GM23248 (cell line): ENCODE measurements around the gene AXIN1. TPM values are rescaled to one million over a fixed set of nuclear protein-coding genes. Genes with fewer than 3 reads are reported as not detected.
A peak's percentile ranks its signal among the peaks of the same experiment; 100 is the strongest.

Source experiments
- DNase-seq: peaks from one replicate; pipeline ENCODE4 v3.0.0-alpha.2; 2015
- H2AFZ ChIP-seq: fragments of 200-600 bp; sonication (generic); 2 replicates; pipeline ENCODE4 v1.6.1; 2016; ENCODE audit warnings: antibody characterized with exemption
- H3F3A ChIP-seq: fragments of 200-600 bp; sonication (generic); 2 replicates; pipeline ENCODE4 v1.6.1; 2016; ENCODE audit warnings: mild to moderate bottlenecking, antibody characterized with exemption, mixed run types; ENCODE audit not compliant: insufficient read depth
- H3K27ac ChIP-seq: fragments of 200-600 bp; sonication (generic); 2 replicates; pipeline ENCODE4 v1.5.1; 2016; ENCODE audit warnings: mild to moderate bottlenecking
- H3K27me3 ChIP-seq: fragments of 200-600 bp; sonication (generic); replicated peaks from 2 replicates; pipeline ENCODE4 v1.6.1; 2016; ENCODE audit warnings: mild to moderate bottlenecking; ENCODE audit not compliant: insufficient read depth
- H3K36me3 ChIP-seq: fragments of 200-600 bp; sonication (generic); 2 replicates; pipeline ENCODE4 v1.6.1; 2016; ENCODE audit warnings: low read depth, mild to moderate bottlenecking
- H3K4me1 ChIP-seq: fragments of 200-600 bp; sonication (generic); 2 replicates; pipeline ENCODE4 v1.6.1; 2016; ENCODE audit warnings: mild to moderate bottlenecking; ENCODE audit not compliant: insufficient read depth
- H3K4me2 ChIP-seq: fragments of 200-600 bp; sonication (generic); one replicate; pipeline ENCODE4 v1.6.1; 2016; ENCODE audit warnings: mild to moderate bottlenecking; ENCODE audit not compliant: unreplicated experiment
- H3K4me3 ChIP-seq: fragments of 200-600 bp; sonication (generic); 2 replicates; pipeline ENCODE4 v1.5.1; 2016; ENCODE audit warnings: mild to moderate bottlenecking
- H3K79me2 ChIP-seq: fragments of 200-600 bp; sonication (generic); 2 replicates; pipeline ENCODE4 v1.6.1; 2016; ENCODE audit warnings: mild to moderate bottlenecking; ENCODE audit not compliant: insufficient read depth
- H3K9ac ChIP-seq: fragments of 200-600 bp; sonication (generic); 2 replicates; pipeline ENCODE4 v1.6.1; 2016; ENCODE audit warnings: mild to moderate bottlenecking
- H3K9me2 ChIP-seq: fragments of 200-600 bp; sonication (generic); 2 replicates; pipeline ENCODE4 v1.6.1; 2016; ENCODE audit warnings: mixed run types, mild to moderate bottlenecking, moderate library complexity; ENCODE audit not compliant: insufficient read depth
- H3K9me3 ChIP-seq: fragments of 200-600 bp; sonication (generic); one replicate; pipeline ENCODE4 v1.6.1; 2017; ENCODE audit warnings: low read depth
- H4K20me1 ChIP-seq: fragments of 200-600 bp; sonication (generic); 2 replicates; pipeline ENCODE4 v1.6.0; 2016; ENCODE audit not compliant: insufficient read depth
- EZH2 ChIP-seq: fragments of 200-600 bp; sonication (generic); IDR thresholded peaks from 2 replicates; pipeline ENCODE4 v1.6.1; 2018; ENCODE audit warnings: antibody characterized with exemption, mild to moderate bottlenecking; ENCODE audit not compliant: insufficient read depth, poor library complexity, severe bottlenecking
- EZH2phosphoT487 ChIP-seq: fragments of 200-600 bp; sonication (generic); IDR thresholded peaks from 2 replicates; pipeline ENCODE4 v1.6.1; 2018; ENCODE audit warnings: antibody characterized with exemption, moderate library complexity, mild to moderate bottlenecking, low read depth; ENCODE audit not compliant: insufficient read depth
- WGBS, 2 experiments: methylation state at CpG; one replicate each; pipeline ENCODE4 v1.1.6; 2015 to 2017; ENCODE audit warnings: low lambda C conversion rate in 2 of 2, low coverage in 1 of 2; ENCODE audit errors: missing lambda C conversion rate in 2 of 2; 5-methylcytosine and 5-hydroxymethylcytosine counted together
- in situ Hi-C: fragments of 300-500 bp; cut with MboI; formaldehyde crosslinking; loops from 2 replicates; pipeline ENCODE4 v1.15.0; 2020
- polyA plus RNA-seq: library from polyadenylated mRNA; unstranded; fragments of >200 nt; fragmentation: Nextera tagmentation; extraction: Ambion mirVana; gene quantifications from 2 replicates; pipeline ENCODE4 v1.2.1, GENCODE V29; 2016
- total RNA-seq: library from RNA; depleted of rRNA; stranded (reverse); fragments of >200 nt; shearing (Covaris generic); gene quantifications from 2 replicates; pipeline ENCODE4 v1.2.3, GENCODE V29; 2014

Gene AXIN1
- total and polyA plus RNA-seq, 2 experiments from 2014 or later = 3.3 to 27.1 TPM

GRCh38 chr16:305916-306626 is 46.5 kb downstream of the AXIN1 start:
- Histone ChIP-seq H3K4me1 (no peaks in the 10 kb centered on the region), H2AFZ (no peak overlapping the region), H4K20me1 (no peaks in the 10 kb centered on the region), H3K27ac (no peak overlapping the region), H3K79me2 (no peaks in the 10 kb centered on the region), H3K36me3 (no peaks in the 10 kb centered on the region), H3K27me3 (no peaks in the 10 kb centered on the region), H3K9me3 (no peaks in the 10 kb centered on the region), H3F3A (no peaks in the 10 kb centered on the region), H3K9me2 (no peaks in the 10 kb centered on the region), H3K4me3 (no peak overlapping the region), H3K9ac (no peak overlapping the region), H3K4me2 (no peak overlapping the region)
- TF ChIP-seq EZH2 (no peak), EZH2phosphoT487 (no peak)
- in situ Hi-C loops = no loop called here
- DNase-seq = no peak
- WGBS, 2 experiments = 79 to 83% methylated on average over 18 to 19 of the region's 19 CpGs

- no peak overlapping the region for H3K27ac ChIP-seq
- TF ChIP-seq EZH2phosphoT487 = no peak
- TF ChIP-seq EZH2 = no peak
- no peaks in the 10 kb centered on the region for H3K9me2 ChIP-seq
- H3K9ac ChIP-seq = no peak overlapping the region
- in situ Hi-C loops = no loop called here
- no peaks in the 10 kb centered on the region for H4K20me1 ChIP-seq
- H3K4me3 ChIP-seq = no peak overlapping the region
- H3K27me3 ChIP-seq = no peaks in the 10 kb centered on the region
- H3K9me3 ChIP-seq = no peaks in the 10 kb centered on the region
- no peak overlapping the region for H3K4me2 ChIP-seq
- no peak overlapping the region for H2AFZ ChIP-seq
- H3K79me2 ChIP-seq = no peaks in the 10 kb centered on the region
- WGBS, 2 experiments = 89 to 90% methylated on average over 38 to 42 of the region's 43 CpGs
- H3F3A ChIP-seq = no peaks in the 10 kb centered on the region
- H3K4me1 ChIP-seq = no peaks in the 10 kb centered on the region
- no peaks in the 10 kb centered on the region for H3K36me3 ChIP-seq
- peak; percentile 15 for DNase-seq
Observed at GRCh38 chr16:303760-304505, 48.6 kb downstream of the AXIN1 start.

DNA sequence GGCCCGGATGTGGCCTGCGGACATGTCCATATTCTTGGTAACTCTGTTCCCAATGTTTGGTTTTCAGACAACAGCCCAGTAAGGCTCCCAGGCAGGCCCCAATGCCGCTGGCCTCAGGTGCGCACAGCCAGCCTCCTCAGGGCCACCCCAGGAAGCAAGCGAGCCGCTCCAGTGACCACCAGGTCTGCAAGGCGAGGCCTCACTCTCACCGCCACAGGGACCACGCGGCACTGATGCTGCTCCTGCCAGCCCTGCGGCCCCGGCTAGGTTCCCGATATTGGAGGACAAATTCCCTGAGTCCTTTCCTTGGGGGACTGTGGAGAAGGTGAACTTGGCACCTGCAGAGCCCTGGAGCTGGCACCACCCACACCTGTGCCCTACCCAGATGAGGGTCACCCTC is 50.6 kb downstream of the AXIN1 start:
- H3K9ac ChIP-seq = no peak overlapping the region
- no peaks in the 10 kb centered on the region for H3K79me2 ChIP-seq
- H3K9me2 ChIP-seq = no peaks in the 10 kb centered on the region
- in situ Hi-C loops = no loop called here
- H3K4me1 ChIP-seq = no peaks in the 10 kb centered on the region
- TF ChIP-seq EZH2phosphoT487 (no peak), EZH2 (no peak)
- no peak overlapping the region for H3K4me3 ChIP-seq
- no peaks in the 10 kb centered on the region for H4K20me1 ChIP-seq
- H3K9me3 ChIP-seq = no peaks in the 10 kb centered on the region
- WGBS, 2 experiments = 99% methylated on average over 13 of the region's 13 CpGs
- H3K27me3 ChIP-seq = no peaks in the 10 kb centered on the region
- no peak for DNase-seq
- H3F3A ChIP-seq = no peaks in the 10 kb centered on the region
- no peaks in the 10 kb centered on the region for H3K36me3 ChIP-seq
- no peak overlapping the region for H2AFZ ChIP-seq
- no peak overlapping the region for H3K4me2 ChIP-seq
- no peak overlapping the region for H3K27ac ChIP-seq

- Histone ChIP-seq H3K79me2 (no peaks in the 10 kb centered on the region), H3K36me3 (no peaks in the 10 kb centered on the region), H3K4me2 (no peak overlapping the region), H2AFZ (no peak overlapping the region), H3K9ac (no peak overlapping the region), H3K27ac (no peak overlapping the region), H3K9me3 (no peaks in the 10 kb centered on the region), H3K9me2 (no peaks in the 10 kb centered on the region), H3F3A (no peaks in the 10 kb centered on the region), H3K4me3 (no peak overlapping the region), H3K27me3 (no peaks in the 10 kb centered on the region), H3K4me1 (no peaks in the 10 kb centered on the region), H4K20me1 (no peaks in the 10 kb centered on the region)
- TF ChIP-seq EZH2phosphoT487 = no peak
- TF ChIP-seq EZH2 = no peak
- 94 to 99% methylated on average over 6 of the region's 6 CpGs for WGBS, 2 experiments
- in situ Hi-C loops = no loop called here
- DNase-seq = no peak
Observed at GRCh38 chr16:301235-301634, 51.3 kb downstream of the AXIN1 start.
